Measurements from ENCODE around the gene MAML3. TPM values are rescaled to one million over a fixed set of nuclear protein-coding genes. Genes with fewer than 3 reads are reported as not detected.

MAML3 gene
- polyA plus RNA-seq, 2 donors = 3.7 to 3.8 TPM

- Histone ChIP-seq H3K27me3 (ENCODE audit: control insufficient read depth in 1 of 2, insufficient read depth in 2 of 2, low read length in 2 of 2) (no peaks in the 10 kb centered on the region), H3K36me3 (ENCODE audit: control insufficient read depth in 2 of 2, insufficient read depth in 2 of 2, low read length in 1 of 2) (no peaks in the 10 kb centered on the region), H3K4me1 (ENCODE audit: control insufficient read depth in 2 of 2, insufficient read depth in 2 of 2, low read length in 1 of 2) (no peaks in the 10 kb centered on the region), H3K9me3 (ENCODE audit: control insufficient read depth in 2 of 2, insufficient read depth in 1 of 2, low read depth in 1 of 2, low read length in 1 of 2) (no peaks in the 10 kb centered on the region), H3K4me3 (ENCODE audit: low read depth in 1 of 2, low read length in 2 of 2) (no peak overlapping the region), H3K27ac (ENCODE audit: low read depth in 2 of 2, low read length in 1 of 2) (no peak overlapping the region)
- WGBS, 2 donors = 82 to 86% methylated on average over 12 of the region's 12 CpGs
Measured at GRCh38 chr4:139786494-139787354, 367.3 kb downstream of the MAML3 start.

DNA sequence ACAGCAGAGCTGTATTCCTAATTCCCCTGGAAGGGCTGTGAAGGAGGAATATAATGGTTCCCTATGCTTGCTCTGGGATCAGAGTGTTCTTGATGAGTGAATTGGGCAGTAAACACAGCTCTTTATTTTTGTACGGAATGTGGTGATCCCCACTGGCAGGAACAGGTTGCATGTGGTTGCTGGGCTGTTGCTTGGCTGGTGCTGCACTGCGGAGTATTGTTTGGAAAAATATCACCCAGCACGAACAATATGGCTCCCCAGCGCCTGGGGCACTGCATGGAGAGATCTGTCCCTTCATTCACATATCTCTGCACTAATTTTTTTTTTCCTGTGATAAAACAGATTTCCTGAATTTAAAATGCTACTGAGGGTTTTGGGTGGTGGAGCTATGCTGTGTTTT lies 368.6 kb downstream of the MAML3 start:
- no peak overlapping the region for H3K4me3 ChIP-seq (ENCODE audit: low read depth in 1 of 2, low read length in 2 of 2)
- H3K27me3 ChIP-seq (ENCODE audit: control insufficient read depth in 1 of 2, insufficient read depth in 2 of 2, low read length in 2 of 2) = no peaks in the 10 kb centered on the region
- no peaks in the 10 kb centered on the region for H3K4me1 ChIP-seq (ENCODE audit: control insufficient read depth in 2 of 2, insufficient read depth in 2 of 2, low read length in 1 of 2)
- no peak overlapping the region for H3K27ac ChIP-seq (ENCODE audit: low read depth in 2 of 2, low read length in 1 of 2)
- WGBS, 2 donors = 93 to 94% methylated on average over 4 of the region's 4 CpGs
- no peaks in the 10 kb centered on the region for H3K9me3 ChIP-seq (ENCODE audit: control insufficient read depth in 2 of 2, insufficient read depth in 1 of 2, low read depth in 1 of 2, low read length in 1 of 2)
- H3K36me3 ChIP-seq (ENCODE audit: control insufficient read depth in 2 of 2, insufficient read depth in 2 of 2, low read length in 1 of 2) = no peaks in the 10 kb centered on the region

DNA sequence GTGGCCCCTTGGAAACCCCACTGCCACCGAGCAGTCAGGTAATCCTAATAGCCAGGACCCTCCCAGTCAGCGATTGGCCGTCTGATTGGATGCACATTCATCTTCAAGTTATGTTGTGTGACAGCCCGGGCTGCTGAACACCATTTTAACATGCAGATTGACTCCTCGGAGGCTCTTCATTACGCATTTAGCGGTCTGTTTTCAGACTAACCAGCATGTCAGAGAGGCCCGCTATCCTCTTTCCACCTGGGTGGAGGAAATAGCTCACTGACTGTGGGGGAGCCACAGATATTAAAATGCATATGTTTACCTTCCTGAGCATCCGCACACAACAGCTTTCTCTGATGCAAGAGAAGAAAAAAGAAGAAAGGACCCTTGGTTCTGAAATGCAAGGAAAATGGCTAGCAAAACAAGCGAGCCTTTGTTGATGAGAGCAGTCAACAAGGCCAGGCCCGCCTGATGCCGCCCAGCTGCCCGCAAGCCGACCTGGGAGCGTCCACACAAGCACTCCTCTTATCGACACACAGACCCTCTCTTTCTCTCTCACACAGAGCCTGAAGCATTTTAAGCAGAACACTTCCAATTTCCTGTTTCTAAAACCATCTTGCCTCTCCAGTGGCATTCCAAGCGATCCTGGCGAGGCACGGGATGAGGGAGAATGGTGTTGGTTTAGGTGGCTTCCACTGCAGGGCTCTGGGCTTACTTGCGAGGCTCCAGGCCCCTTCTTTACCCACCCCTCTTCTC lies 370.1 kb downstream of the MAML3 start:
- WGBS, 2 donors = 87 to 90% methylated on average over 20 of the region's 20 CpGs
- no peaks in the 10 kb centered on the region for H3K36me3 ChIP-seq (ENCODE audit: control insufficient read depth in 2 of 2, insufficient read depth in 2 of 2, low read length in 1 of 2)
- H3K27me3 ChIP-seq (ENCODE audit: control insufficient read depth in 1 of 2, insufficient read depth in 2 of 2, low read length in 2 of 2) = no peaks in the 10 kb centered on the region
- no peak overlapping the region for H3K27ac ChIP-seq (ENCODE audit: low read depth in 2 of 2, low read length in 1 of 2)
- H3K9me3 ChIP-seq (ENCODE audit: control insufficient read depth in 2 of 2, insufficient read depth in 1 of 2, low read depth in 1 of 2, low read length in 1 of 2) = no peaks in the 10 kb centered on the region
- H3K4me3 ChIP-seq (ENCODE audit: low read depth in 1 of 2, low read length in 2 of 2) = no peak overlapping the region
- no peaks in the 10 kb centered on the region for H3K4me1 ChIP-seq (ENCODE audit: control insufficient read depth in 2 of 2, insufficient read depth in 2 of 2, low read length in 1 of 2)

GRCh38 chr4:139782926-139783522 lies 371.0 kb downstream of the MAML3 start:
- Histone ChIP-seq H3K9me3 (ENCODE audit: control insufficient read depth in 2 of 2, insufficient read depth in 1 of 2, low read depth in 1 of 2, low read length in 1 of 2) (no peaks in the 10 kb centered on the region), H3K27me3 (ENCODE audit: control insufficient read depth in 1 of 2, insufficient read depth in 2 of 2, low read length in 2 of 2) (no peaks in the 10 kb centered on the region), H3K27ac (ENCODE audit: low read depth in 2 of 2, low read length in 1 of 2) (no peak overlapping the region), H3K4me1 (ENCODE audit: control insufficient read depth in 2 of 2, insufficient read depth in 2 of 2, low read length in 1 of 2) (no peaks in the 10 kb centered on the region), H3K4me3 (ENCODE audit: low read depth in 1 of 2, low read length in 2 of 2) (no peak overlapping the region), H3K36me3 (ENCODE audit: control insufficient read depth in 2 of 2, insufficient read depth in 2 of 2, low read length in 1 of 2) (no peaks in the 10 kb centered on the region)
- 81% methylated on average over 7 of the region's 7 CpGs for WGBS, 2 donors

DNA sequence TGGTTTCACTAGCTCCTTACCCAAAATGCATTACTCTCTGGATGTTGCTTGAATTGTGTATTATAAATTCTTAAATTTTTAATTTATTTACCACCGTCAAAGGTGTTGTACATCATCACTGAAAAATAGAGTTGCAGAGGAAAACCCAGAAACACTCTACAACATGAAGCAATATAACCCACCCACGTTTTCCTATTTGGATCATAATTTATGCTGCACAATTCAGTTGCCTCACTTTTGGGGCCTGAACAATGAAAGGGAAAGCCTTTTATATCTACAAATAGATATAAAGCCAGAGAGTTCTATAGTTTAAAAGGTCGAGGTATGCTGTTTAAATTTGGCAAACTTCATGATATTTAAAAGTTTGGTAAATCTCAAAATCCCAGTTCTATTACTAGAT lies 372.9 kb downstream of the MAML3 start:
- no peak overlapping the region for H3K4me3 ChIP-seq (ENCODE audit: low read depth in 1 of 2, low read length in 2 of 2)
- H3K36me3 ChIP-seq (ENCODE audit: control insufficient read depth in 2 of 2, insufficient read depth in 2 of 2, low read length in 1 of 2) = no peaks in the 10 kb centered on the region
- no peaks in the 10 kb centered on the region for H3K27me3 ChIP-seq (ENCODE audit: control insufficient read depth in 1 of 2, insufficient read depth in 2 of 2, low read length in 2 of 2)
- H3K9me3 ChIP-seq (ENCODE audit: control insufficient read depth in 2 of 2, insufficient read depth in 1 of 2, low read depth in 1 of 2, low read length in 1 of 2) = no peaks in the 10 kb centered on the region
- 61 to 67% methylated on average over 3 of the region's 3 CpGs for WGBS, 2 donors
- H3K27ac ChIP-seq (ENCODE audit: low read depth in 2 of 2, low read length in 1 of 2) = no peak overlapping the region
- peaks cover 0 to 4% of the 10 kb centered on the region in 2 donors for H3K4me1 ChIP-seq (ENCODE audit: control insufficient read depth in 2 of 2, insufficient read depth in 2 of 2, low read length in 1 of 2)

- no peak overlapping the region for H3K27ac ChIP-seq (ENCODE audit: low read depth in 2 of 2, low read length in 1 of 2)
- 95 to 96% methylated on average over 9 of the region's 9 CpGs for WGBS, 2 donors
- no peaks in the 10 kb centered on the region for H3K36me3 ChIP-seq (ENCODE audit: control insufficient read depth in 2 of 2, insufficient read depth in 2 of 2, low read length in 1 of 2)
- H3K27me3 ChIP-seq (ENCODE audit: control insufficient read depth in 1 of 2, insufficient read depth in 2 of 2, low read length in 2 of 2) = no peaks in the 10 kb centered on the region
- no peak overlapping the region for H3K4me3 ChIP-seq (ENCODE audit: low read depth in 1 of 2, low read length in 2 of 2)
- peaks cover 0 to 4% of the 10 kb centered on the region in 2 donors for H3K4me1 ChIP-seq (ENCODE audit: control insufficient read depth in 2 of 2, insufficient read depth in 2 of 2, low read length in 1 of 2)
- H3K9me3 ChIP-seq (ENCODE audit: control insufficient read depth in 2 of 2, insufficient read depth in 1 of 2, low read depth in 1 of 2, low read length in 1 of 2) = no peaks in the 10 kb centered on the region
Measured at GRCh38 chr4:139779691-139780090, 374.3 kb downstream of the MAML3 start.

- peaks cover 0 to 4% of the 10 kb centered on the region in 2 donors for H3K4me1 ChIP-seq (ENCODE audit: control insufficient read depth in 2 of 2, insufficient read depth in 2 of 2, low read length in 1 of 2)
- H3K36me3 ChIP-seq (ENCODE audit: control insufficient read depth in 2 of 2, insufficient read depth in 2 of 2, low read length in 1 of 2) = no peaks in the 10 kb centered on the region
- WGBS, 2 donors = 95 to 99% methylated on average over 3 of the region's 3 CpGs
- H3K27me3 ChIP-seq (ENCODE audit: control insufficient read depth in 1 of 2, insufficient read depth in 2 of 2, low read length in 2 of 2) = no peaks in the 10 kb centered on the region
- no peak overlapping the region for H3K4me3 ChIP-seq (ENCODE audit: low read depth in 1 of 2, low read length in 2 of 2)
- no peak overlapping the region for H3K27ac ChIP-seq (ENCODE audit: low read depth in 2 of 2, low read length in 1 of 2)
- H3K9me3 ChIP-seq (ENCODE audit: control insufficient read depth in 2 of 2, insufficient read depth in 1 of 2, low read depth in 1 of 2, low read length in 1 of 2) = no peaks in the 10 kb centered on the region
Measured at GRCh38 chr4:139777757-139778156, 376.2 kb downstream of the MAML3 start.

GRCh38 chr4:139776235-139776634 lies 377.7 kb downstream of the MAML3 start:
- WGBS, 2 donors = 80 to 91% methylated on average over 4 of the region's 4 CpGs
- H3K36me3 ChIP-seq (ENCODE audit: control insufficient read depth in 2 of 2, insufficient read depth in 2 of 2, low read length in 1 of 2) = no peaks in the 10 kb centered on the region

GRCh38 chr4:139774759-139775487 lies 379.1 kb downstream of the MAML3 start:
- H3K4me3 ChIP-seq (ENCODE audit: low read depth in 1 of 2, low read length in 2 of 2) = no peak overlapping the region
- H3K4me1 ChIP-seq (ENCODE audit: control insufficient read depth in 2 of 2, insufficient read depth in 2 of 2, low read length in 1 of 2) = peaks cover 0 to 4% of the 10 kb centered on the region in 2 donors
- no peaks in the 10 kb centered on the region for H3K36me3 ChIP-seq (ENCODE audit: control insufficient read depth in 2 of 2, insufficient read depth in 2 of 2, low read length in 1 of 2)
- 74 to 82% methylated on average over 6 of the region's 6 CpGs for WGBS, 2 donors
- no peak overlapping the region for H3K27ac ChIP-seq (ENCODE audit: low read depth in 2 of 2, low read length in 1 of 2)
- no peaks in the 10 kb centered on the region for H3K27me3 ChIP-seq (ENCODE audit: control insufficient read depth in 1 of 2, insufficient read depth in 2 of 2, low read length in 2 of 2)
- H3K9me3 ChIP-seq (ENCODE audit: control insufficient read depth in 2 of 2, insufficient read depth in 1 of 2, low read depth in 1 of 2, low read length in 1 of 2) = no peaks in the 10 kb centered on the region

More at GRCh38 chr4:139776235-139776634, 377.7 kb downstream of the MAML3 start:
- Histone ChIP-seq H3K27ac (ENCODE audit: low read depth in 2 of 2, low read length in 1 of 2) (no peak overlapping the region), H3K4me1 (ENCODE audit: control insufficient read depth in 2 of 2, insufficient read depth in 2 of 2, low read length in 1 of 2) (peaks cover 0 to 4% of the 10 kb centered on the region in 2 donors), H3K4me3 (ENCODE audit: low read depth in 1 of 2, low read length in 2 of 2) (no peak overlapping the region), H3K27me3 (ENCODE audit: control insufficient read depth in 1 of 2, insufficient read depth in 2 of 2, low read length in 2 of 2) (no peaks in the 10 kb centered on the region), H3K9me3 (ENCODE audit: control insufficient read depth in 2 of 2, insufficient read depth in 1 of 2, low read depth in 1 of 2, low read length in 1 of 2) (no peaks in the 10 kb centered on the region)
